HG03060 (cell line): Measurements from ENCODE around the gene TBCD.

Experiments used
- ATAC-seq: cut with Tn5 transposase; IDR thresholded peaks from one replicate; pipeline ENCODE4 v1.9.1; 2021; ENCODE audit warnings: low read depth, moderate number of reproducible peaks; ENCODE audit not compliant: unreplicated experiment

TBCD gene

DNA sequence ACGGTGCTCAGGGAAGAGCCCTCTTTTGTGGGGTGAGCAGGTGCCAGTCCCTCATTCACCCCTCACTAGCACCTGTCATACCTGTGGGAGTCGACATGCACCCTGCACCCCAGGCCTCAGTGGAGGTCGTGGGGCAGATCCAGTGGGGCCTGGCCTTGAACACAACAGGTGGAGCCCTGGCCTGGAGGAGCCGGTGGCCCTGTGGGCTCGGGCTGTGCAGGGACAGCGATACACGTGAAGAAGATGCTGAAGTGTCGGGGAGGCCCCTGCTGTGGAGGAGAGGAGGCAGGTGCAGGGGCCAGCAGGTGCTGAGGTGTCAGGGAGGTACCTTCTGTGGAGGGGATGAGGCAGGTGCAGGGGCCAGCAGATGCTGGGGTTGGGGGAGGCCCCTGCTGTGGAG, 56.1 kb downstream of the TBCD start:
- ATAC-seq = no peak

DNA sequence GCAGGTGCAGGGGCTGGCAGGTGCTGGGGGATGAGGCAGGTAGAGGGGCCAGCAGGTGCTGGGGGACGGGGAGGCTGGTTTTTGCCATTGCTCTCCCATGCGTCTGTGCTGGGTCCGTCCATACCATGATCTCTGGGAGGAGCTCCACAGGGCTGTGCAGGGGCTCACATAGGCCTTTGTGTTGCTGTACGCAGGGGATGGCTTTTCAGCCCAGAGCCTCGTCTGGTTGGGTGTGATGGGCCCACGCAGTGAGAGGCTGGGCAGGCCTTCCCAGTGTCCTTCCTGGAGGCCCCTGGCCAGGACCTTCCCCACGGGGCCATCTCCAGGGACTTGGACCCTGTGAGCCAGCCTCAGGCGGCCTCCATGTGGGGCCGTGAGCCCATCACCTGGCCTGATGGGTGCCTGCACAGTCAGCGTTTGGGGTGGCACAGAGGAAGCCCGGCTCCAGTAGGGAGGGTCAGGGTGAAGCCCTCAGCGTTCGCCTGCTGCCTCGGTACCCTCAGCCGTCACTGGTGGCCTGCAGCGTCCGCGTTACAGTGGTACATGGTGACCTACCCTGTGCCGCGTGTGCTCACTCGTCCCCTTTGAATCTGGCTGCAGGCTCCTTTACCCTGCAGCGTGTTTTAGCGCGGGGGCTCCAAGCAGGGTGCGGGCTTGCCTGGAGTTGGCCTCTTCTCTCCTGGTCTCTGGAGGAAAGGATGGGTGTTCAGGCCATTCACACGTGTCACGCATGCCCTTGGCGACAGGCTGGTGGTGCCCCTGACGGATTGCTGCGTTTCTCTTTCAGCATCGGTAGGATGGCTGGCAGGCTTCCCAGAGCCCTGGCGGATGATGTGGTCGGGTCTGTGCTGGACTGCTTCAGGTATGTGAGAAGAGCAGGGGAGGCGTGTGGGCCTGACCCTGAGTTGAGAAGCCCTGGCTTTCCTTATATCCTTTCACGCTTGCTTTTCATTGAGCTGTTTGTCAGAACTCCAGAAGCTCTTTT, 57.3 kb downstream of the TBCD start:
- ATAC-seq = no peak

DNA sequence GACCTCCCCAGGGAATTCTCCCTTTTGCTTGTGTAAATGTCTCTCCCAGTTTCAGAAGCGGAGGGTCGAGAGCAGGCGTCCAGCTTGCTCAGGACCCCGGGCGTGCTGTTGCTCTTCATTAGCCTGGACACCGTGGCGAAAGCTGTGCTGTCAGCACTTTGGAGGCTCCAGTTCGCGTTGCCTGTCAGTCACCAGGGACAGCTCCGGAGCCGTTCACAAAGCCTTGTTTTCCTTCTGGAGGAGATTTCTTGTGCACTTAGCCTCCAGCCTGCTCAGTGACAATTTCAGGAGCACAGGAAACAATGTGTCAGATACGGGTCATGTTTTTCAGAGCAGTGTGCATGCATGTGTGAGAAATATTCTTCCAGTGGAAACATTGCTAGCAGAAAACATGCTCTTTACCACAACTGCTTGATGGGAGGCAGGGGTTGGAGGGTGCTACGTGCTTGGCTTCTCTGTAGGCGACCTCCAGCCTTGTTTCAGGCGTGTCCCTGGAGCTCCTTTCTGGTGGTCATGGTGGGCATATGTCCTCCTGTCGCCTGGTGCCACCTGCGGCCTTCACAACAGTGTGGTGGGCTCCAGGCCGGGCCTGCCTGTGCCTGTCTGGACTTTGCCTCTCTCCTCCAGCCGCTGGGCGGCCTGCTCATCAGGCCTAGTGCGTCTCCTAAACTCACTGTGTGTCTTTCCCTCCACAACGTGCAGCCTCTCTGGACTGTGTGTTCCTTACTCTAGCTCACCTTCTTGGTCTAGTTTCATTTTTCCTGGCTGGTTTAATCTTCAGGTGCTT, 59.0 kb downstream of the TBCD start:
- ATAC-seq = no peak

DNA sequence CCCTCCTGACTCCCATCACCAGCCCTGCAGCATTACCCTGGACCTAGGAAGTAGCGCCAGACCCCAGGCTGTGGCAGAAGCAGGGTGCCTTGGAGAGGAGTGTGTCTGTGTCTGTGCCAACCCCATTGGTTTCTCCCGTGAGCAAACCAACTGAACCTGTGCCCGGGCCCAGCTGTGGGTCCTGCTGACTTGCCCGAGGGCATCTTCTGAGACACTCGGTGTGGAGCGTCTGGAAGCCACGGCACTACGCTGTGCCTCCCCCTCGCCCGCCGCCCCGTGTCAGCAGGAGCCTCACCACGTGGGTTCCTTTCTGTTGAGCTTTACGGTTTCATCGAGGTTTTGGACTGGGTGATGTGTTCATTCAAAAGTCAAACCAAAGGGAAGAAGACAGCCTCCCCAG, 60.2 kb downstream of the TBCD start:
- ATAC-seq = no peak

DNA sequence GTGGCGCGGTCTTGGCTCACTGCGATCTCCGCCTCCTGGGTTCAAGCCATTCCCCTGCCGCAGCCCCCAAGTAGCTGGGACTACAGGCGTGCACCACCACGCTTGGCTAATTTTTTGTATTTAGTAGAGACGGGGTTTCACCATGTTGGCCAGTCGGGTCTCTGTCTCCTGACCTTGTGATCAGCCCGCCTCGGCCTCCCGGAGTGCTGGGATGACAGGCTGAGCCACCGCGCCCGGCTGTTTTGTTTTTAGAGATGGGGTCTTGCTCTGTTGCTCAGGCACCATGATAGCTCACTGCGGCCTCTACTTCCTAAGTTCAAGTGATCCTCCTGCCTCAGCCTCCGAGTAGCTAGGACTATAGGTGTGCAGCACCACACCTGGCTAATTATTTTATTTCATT, 60.7 kb downstream of the TBCD start:
- no peak for ATAC-seq

DNA sequence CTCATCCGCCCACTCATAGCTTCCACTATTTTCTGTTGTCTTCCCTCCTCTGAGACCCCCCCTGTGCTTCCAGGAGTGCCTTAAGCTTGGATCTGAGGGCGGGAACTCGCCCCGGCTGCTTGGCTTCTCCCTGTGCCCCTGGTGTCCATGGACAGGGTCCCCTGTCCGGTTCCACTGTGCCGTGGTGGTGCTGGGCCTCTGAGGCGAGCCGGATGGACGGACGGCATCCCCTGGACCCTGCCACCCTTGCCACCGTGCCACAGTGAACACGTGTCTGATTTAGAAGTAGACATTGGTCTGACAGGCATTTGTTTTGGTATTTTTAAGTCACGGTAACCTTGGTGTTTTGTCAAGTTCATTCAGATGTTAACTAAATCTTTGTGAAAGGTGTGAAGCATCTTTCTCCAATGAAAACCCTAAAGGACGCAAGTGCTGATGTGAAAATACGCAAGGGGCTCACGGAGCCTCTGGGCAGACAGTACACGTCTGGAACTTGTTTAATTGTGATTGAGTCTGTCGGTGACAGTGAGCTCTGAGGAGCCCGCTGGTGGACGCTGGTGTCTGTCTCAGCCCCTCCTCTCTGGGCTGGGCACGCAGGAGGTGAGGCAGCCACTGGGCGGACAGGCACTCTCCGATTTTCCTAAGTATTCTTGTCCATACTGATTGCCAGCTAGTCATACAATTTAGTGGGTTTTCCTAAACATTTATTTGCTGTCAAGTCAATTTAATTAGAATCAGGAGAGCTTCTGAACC, 61.6 kb downstream of the TBCD start:
- no peak for ATAC-seq

DNA sequence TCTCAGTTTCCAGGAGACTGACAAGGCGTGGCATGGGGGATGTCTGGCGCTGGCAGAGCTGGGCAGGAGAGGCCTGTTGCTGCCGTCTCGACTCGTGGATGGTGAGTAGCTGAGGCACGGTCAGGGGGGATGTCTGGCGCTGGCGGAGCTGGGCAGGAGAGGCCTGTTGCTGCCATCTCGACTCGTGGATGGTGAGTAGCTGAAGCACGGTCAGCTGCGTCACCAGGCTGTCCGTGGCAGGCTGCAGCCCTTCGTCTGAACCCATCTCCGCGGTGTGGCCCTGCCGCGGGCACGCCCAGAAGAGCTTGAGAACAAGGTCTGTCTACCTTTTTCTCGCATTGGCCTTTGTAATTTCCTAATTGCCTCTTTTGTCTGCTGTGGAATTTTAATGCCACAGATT, 63.0 kb downstream of the TBCD start:
- no peak for ATAC-seq

DNA sequence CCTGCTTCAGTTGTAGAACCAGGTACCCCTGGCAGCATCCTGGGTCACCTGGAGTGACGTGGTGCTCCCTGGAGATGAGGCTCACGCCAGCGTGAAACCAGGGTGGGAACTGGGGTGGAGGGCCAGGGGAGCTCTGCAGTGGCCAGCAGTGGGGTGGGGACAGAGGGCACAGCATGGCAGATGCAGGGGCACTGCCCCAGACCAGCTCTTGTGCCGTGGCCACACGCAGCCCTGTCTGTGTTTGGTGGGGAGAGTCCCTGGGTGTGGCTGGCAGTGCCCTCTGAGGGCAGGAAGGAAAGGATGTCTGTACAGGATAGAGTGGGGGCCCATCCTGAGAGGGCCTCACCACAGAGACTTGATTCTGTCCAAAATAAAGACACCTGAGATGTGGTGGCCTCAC, 63.5 kb downstream of the TBCD start:
- ATAC-seq = no peak

DNA sequence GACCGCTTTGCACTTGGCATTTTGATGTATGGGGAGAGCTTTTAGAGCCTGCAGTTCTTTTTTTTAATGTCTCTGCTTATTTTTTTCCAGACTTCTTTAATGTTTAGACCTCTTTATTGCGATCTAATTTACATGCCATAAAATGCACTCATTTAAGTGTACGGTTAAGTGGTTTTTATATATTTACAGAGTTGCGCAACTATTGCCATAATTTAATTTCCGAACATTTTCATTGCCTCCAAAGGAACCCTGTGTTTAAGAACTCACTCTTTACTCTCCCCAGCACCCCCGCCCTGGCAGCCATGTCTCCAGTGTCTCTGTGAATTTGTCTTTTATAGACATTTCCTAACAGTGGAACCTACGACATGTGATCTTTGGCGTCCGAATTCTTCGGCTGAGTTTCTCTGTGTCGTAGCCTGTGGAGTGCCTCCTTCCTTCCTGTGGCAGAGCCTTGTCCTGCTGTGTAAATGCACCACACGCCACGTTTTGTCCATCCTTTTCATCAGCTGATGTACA, 64.0 kb downstream of the TBCD start:
- ATAC-seq = no peak

DNA sequence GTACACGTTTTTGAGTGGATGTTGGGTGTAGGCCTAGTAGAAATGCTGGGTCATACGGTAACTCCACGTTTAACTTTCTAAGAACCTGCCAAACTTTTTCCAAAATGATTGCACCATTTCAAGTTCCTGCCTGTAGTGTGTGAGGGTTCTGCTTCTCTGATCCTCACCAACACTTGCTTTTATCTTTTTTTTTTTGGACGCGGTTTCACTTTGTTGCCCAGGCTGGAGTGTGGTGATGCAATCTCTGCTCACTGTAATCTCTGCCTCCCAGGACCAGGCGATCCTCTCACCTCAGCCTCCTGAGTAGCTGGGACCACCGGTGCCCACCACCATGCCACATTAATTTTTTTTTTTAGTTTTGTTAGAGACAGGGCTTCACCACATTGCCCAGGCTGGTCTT, 64.5 kb downstream of the TBCD start:
- no peak for ATAC-seq

DNA sequence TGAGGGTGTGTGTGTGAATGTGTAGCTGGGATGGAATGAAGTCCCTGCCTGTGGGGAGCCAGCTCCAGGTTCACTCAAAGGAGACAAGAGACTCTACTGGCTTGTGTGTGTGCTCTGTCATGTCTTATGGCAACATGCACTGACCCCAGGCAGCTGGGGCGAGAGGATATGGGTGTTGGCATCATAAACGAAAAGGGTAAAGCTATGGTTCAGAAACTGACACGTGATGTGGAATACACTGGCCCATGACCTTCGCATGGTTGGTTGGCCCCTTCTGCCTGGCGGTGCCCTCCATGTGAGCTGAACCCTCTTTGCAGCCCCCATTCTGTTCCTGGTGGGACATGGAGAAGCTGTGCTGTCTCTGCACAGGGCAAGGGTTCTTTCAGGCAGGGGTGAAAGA, 66.1 kb downstream of the TBCD start:
- no peak for ATAC-seq

DNA sequence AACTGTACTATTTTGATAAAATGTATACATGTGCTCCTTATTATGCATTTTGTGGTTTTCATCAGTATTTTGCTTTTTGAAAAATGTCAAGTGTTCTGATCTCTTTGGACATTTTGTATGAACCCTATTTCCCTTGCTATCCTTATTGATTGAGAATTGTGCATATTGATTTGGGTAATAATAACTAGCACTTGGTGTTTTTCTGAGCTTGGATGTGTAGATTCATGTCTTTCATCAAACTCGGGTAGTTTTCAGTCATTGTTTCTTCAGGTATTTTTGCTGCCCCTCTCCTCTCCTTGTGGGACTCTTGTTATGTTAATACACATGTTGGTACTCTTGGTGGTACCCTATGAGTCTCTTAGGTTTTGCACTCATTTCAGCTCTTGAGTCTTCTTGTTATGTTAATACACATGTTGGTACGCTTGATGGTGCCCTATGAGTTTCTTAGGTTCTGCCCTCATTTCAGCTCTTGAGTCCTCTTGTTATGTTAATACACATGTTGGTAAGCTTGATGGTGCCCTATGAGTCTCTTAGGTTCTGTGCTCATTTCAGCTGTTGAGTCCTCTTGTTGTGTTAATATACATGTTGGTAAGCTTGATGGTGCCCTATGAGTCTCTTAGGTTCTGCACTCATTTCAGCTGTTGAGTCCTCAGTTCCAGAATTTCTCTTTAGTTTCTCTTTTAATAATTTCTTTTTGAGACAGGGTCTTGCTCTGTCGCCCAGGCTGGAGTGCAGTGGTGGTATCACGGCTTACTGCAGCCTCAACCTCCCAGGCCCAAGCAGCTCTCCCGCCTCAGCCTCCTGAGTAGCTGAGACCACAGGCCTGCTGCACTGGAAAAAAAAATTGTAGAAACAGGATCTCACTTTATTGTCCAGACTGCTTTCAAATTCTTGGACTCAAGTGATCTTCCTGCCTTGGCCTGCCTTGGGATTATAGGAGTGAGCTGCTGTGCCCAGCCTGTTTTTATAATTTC, 68.7 kb downstream of the TBCD start:
- no peak for ATAC-seq

DNA sequence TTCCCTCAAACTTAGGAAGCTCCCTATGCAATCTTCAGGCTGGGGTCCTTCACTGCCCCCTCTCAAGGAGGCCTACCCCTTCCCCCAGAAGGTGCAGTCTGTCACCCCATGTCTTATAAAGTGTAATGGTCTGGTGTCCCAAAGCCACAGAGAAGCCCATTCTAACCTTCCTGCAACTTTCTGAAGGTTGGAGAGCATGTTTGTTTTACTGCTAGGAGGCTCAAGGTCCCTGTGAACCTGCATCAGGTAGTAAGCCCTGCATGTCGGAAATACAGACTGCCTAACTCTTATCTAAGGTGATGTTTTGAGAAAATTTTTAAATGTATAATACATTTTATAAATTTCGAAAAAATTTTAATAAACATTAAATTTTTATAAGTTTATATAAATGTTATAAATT, 69.7 kb downstream of the TBCD start:
- ATAC-seq = no peak

DNA sequence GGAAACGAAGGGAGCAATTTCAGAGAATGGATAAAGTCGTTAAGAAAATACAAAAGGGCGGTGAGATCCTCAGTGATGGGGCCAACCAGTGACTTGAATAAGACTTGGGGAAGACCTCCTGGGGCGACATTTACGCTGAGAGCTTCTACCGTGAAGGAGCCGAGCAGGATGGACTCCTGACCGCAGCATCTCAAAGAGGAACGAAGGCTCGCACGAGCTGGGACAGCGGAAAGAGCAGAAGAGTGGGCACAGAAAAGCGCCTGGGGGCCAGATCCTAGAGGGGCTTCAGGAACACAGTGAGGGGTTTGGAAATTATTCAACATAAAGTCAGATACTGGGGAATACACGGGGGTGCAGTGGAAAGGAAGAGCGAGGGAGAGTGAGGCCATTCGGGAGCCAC, 70.4 kb downstream of the TBCD start:
- no peak for ATAC-seq

DNA sequence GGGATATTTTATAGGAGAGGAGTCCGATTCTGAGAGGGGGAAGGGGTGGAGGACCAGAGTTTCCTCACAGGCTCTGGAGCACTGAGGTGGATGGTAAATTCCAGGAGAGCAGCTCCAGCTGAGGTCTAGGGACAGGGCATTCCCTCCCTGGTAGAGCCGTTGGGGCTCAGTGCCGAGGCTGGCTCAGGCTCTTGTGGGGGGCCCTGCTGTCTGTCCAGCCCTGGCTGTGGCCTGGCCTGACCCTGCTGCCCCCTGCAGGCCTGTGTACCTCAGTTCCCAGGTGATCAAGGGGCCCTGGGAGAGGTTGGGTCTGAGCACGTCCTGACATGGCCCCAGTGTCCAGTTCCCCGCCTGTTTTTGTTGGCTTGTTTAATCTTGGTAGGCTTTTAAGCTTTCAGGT, 71.1 kb downstream of the TBCD start:
- ATAC-seq = no peak

DNA sequence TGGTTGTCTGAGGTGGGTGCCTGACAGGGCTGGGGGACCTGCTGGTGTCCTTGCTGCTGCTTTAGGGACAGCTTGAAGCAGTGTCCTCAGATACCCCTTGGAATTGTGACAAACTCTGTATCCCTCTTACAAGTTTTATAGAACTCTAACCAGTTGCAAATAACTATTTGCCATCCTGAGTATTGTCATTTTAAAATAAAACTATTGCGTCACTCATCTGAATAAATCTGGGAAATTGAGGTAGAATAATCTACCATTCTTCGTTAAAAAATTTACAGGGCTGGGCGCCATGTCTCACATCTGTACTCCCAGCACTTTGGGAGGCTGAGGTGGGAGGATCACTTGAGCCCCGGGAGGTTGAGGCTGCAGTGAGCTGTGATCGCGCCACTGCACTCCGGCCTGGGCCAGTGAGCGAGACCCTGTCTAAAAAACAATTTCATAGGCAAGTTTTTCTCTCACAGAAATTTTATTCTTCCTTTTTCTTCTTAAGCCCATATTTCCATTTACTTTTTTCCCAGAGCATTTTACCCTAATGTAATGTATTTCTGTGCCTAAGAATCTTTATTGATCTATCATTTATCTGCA, 73.8 kb downstream of the TBCD start:
- no peak for ATAC-seq

DNA sequence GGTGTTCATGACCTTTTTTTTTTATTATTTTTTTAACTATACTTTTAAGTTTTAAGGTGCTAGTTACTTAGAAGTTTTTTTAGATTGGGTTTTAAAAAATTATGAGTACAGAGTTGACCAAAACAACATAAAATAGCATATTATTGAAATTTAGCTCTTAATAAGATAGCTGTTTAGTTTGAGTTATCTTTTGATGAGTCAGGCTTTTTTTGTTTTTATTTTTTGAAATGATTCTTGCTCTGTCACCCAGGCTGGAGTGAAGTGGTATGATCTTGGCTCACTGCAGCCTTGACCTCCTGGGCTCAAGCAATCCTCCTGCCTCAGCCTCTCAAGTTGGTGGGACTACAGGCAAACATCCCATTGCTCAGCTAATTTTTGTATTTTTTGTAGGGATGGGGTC, 74.3 kb downstream of the TBCD start:
- no peak for ATAC-seq

DNA sequence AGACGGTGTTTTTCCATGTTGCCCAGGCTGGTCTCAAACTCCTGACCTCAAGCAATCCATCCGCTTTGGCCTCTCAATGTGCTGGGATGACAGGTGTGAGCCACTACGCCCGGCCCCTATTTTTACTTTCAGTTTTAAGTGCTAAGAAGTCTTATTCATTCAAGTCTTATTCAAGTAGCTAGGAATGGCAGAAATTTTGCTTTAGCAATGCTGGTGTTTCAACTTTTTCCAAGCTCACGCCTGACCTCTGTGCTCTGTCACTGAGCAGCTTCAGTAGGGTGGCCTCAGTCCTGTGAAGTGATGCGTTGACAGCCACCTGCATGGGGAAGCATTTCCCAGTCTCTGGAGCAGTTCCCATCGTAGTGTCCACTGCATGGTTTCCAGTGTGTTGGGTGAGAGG, 75.1 kb downstream of the TBCD start:
- no peak for ATAC-seq

DNA sequence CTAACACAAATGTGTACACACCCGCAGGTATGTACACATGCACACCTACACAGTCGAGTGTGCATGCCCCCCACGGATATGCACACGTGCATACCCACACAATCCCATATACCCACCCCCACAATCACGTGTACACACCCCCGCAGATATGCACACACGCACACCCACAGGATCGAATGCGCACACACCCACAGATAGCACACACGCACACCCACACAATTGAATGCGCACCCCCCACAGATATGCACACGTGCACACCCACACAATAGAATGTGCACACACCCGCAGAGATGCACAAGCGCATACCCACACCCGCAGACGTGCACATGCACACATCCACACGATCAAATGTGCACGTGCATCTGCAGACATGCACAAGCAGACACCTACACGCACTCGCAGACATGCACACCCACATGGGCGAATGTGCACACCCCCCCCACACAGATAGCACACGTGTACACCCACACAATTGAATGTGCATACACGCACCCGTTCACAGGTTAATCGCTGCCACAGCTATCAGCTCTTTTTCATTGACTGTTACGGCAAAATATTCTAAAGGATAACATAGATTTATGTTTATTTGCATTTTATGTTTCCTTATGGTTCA, 77.1 kb downstream of the TBCD start:
- no peak for ATAC-seq
